ENCODE results near the gene PALLD.

DNA sequence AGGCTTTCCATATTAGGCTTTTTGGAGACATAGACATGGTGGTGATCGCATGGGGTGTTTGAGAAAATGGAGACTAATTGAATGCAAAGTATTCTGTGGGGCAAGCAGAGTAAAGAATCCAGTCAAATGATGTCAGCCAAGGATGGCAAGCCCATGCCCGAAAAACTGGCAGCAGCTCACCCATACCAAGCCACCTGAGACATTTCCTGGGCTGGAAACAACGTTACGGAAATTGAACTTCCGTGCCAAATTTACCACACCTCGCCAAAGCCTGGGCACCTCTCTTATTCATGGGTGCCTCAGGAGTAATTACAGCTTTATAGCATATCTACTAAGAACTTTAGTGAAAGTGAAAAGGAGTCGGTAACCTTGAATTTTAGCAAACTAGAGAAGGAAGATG lies 346.8 kb downstream of the PALLD start:
- no peak for TF ChIP-seq POLR2A (IDR thresholded peaks at IDR 0.05)
- TF ChIP-seq, protein P1, sequence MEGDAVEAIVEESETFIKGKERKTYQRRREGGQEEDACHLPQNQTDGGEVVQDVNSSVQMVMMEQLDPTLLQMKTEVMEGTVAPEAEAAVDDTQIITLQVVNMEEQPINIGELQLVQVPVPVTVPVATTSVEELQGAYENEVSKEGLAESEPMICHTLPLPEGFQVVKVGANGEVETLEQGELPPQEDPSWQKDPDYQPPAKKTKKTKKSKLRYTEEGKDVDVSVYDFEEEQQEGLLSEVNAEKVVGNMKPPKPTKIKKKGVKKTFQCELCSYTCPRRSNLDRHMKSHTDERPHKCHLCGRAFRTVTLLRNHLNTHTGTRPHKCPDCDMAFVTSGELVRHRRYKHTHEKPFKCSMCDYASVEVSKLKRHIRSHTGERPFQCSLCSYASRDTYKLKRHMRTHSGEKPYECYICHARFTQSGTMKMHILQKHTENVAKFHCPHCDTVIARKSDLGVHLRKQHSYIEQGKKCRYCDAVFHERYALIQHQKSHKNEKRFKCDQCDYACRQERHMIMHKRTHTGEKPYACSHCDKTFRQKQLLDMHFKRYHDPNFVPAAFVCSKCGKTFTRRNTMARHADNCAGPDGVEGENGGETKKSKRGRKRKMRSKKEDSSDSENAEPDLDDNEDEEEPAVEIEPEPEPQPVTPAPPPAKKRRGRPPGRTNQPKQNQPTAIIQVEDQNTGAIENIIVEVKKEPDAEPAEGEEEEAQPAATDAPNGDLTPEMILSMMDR (IDR thresholded peaks at IDR 0.05), result no peak
